ENCODE measurements around the gene AP1G1. TPM values are rescaled to one million over a fixed set of nuclear protein-coding genes. Genes with fewer than 3 reads are reported as not detected.

AP1G1 gene
- polyA plus RNA-seq, 6 donors from 2014 or later, result 5.6 to 17.6 (median 14.8) TPM

- Mint-ChIP-seq H3K27ac (peak overlapping the region; percentile 94 to 98 (median 96)), H3K27me3 (no peaks in the 10 kb centered on the region), H3K4me3 (peak overlapping the region; percentile 52 to 76 (median 66)), H3K9me3 (no peaks in the 10 kb centered on the region), H3K4me1 (peaks cover 38 to 62% (median 41%) of the 10 kb centered on the region in 3 donors), H3K36me3 (peaks cover 0 to under 1% of the 10 kb centered on the region in 2 donors)
- DNase-seq (peak; percentile 74), ATAC-seq (ENCODE audit: low read depth in 2 of 2) (peak; percentile 21 to 27)
Observed at GRCh38 chr16:71726476-71727315, 81.9 kb downstream of the AP1G1 start.

GRCh38 chr16:71724320-71724751, 84.3 kb downstream of the AP1G1 start, which contains the start of gene PHLPP2:
Gene PHLPP2 (minus strand): TSS chr16:71724701. CDS start chr16:71714795, 9,906 bp downstream.
- H3K27ac Mint-ChIP-seq, result peak within 1 kb of the TSS; percentile 32 to 98 (median 92)
- no peaks in the 10 kb centered on the region for H3K27me3 Mint-ChIP-seq
- H3K9me3 Mint-ChIP-seq, result no peaks in the 10 kb centered on the region
- DNase-seq (no peak), ATAC-seq (ENCODE audit: low read depth in 2 of 2) (no peak)
- no peaks in the 10 kb centered on the region for H3K36me3 Mint-ChIP-seq
- peak within 1 kb of the TSS; percentile 76 to 93 (median 90) for H3K4me3 Mint-ChIP-seq
- H3K4me1 Mint-ChIP-seq, result peaks cover 38 to 63% (median 38%) of the 10 kb centered on the region in 3 donors

DNA sequence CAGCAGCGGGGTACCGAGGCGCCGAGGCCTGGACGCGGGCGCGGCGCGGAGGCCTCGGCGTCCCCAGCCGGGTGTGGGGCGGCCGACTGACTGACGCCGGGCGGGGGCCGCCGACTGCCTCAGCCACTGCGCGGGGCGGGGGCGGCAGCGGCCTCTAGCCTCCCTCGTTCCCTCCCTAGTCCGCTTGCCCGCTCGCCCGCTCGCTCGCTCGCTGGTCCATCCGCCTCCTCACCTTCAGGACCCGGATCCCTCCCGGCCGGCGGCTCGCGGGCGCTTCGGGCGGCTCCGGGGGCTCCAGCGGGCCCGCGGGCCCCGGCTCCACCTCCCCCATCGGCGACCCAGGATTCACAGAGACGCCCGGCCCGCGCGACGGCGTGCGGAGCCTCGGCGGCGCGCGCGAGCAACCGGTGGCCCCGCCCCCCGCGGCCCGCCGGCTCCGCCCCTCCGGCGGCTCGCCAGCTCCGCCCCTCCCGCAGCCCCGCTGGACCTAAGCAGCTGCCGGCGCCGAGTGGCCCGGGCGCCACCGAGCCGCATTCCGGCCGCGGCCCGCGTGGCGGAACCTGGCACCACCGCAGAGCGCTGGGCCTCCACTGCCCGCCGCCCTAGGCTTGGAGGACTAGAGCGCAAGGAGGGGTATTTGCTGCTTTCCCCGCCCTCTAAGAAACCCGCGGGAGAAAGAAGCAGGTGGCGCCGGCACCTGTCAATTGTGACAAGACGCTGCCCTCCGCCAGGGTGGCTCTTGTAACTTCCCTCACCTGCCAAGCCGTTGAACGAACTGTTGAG, 84.9 kb downstream of the AP1G1 start:
- Mint-ChIP-seq H3K4me3 (peak overlapping the region; percentile 76 to 93 (median 90)), H3K4me1 (peaks cover 38 to 58% (median 38%) of the 10 kb centered on the region in 3 donors), H3K36me3 (no peaks in the 10 kb centered on the region), H3K27me3 (no peaks in the 10 kb centered on the region), H3K9me3 (no peaks in the 10 kb centered on the region), H3K27ac (peak overlapping the region in 5 of 6 donors; percentile 32 to 98 (median 93))
- ATAC-seq (ENCODE audit: low read depth in 2 of 2) (peak; percentile 71 to 73), DNase-seq (peak; percentile 86)

DNA sequence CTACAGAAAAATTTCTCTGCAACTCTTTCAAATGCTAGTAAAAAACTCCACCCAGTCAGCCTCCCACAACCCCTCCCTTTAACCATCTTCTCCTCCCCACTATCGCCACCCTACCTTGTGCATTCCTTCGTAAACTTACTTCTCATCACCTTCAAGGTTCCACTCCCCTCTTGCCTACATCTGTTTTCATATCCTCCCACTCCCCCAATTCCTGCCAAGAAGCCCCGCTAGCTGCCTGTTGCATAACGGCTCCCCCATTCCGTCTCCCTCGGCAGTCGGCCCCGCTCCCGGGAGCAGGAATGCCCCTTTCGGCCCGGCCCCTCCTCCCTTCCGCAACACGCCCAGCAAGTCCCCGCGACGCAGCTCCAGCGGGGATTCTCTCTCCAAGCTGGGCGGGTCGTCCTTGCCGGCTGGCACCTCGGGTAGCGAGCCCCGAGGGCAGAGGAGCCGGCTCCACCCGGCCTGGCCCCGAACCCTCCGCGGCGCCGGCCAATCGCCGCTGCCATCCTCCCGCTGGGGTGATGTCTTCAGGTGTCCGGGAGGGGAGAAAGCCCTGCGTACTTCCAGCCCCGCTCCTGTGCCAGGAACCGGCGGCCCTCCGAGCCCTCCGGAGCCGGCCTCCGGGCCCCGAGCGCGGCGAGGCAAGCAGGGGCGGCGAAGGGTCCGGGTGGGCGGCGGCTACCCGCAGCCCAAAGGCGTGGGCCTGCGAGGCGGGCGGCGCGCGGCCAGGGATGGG, 85.7 kb downstream of the AP1G1 start:
- H3K27ac Mint-ChIP-seq, result peak overlapping the region; percentile 54 to 97 (median 94)
- H3K27me3 Mint-ChIP-seq, result no peaks in the 10 kb centered on the region
- H3K4me1 Mint-ChIP-seq, result peaks cover 34 to 51% (median 35%) of the 10 kb centered on the region in 3 donors
- no peaks in the 10 kb centered on the region for H3K9me3 Mint-ChIP-seq
- DNase-seq (no peak), ATAC-seq (ENCODE audit: low read depth in 2 of 2) (peak; percentile 8 to 10)
- no peaks in the 10 kb centered on the region for H3K36me3 Mint-ChIP-seq
- H3K4me3 Mint-ChIP-seq, result peak overlapping the region; percentile 84 to 97 (median 93)

DNA sequence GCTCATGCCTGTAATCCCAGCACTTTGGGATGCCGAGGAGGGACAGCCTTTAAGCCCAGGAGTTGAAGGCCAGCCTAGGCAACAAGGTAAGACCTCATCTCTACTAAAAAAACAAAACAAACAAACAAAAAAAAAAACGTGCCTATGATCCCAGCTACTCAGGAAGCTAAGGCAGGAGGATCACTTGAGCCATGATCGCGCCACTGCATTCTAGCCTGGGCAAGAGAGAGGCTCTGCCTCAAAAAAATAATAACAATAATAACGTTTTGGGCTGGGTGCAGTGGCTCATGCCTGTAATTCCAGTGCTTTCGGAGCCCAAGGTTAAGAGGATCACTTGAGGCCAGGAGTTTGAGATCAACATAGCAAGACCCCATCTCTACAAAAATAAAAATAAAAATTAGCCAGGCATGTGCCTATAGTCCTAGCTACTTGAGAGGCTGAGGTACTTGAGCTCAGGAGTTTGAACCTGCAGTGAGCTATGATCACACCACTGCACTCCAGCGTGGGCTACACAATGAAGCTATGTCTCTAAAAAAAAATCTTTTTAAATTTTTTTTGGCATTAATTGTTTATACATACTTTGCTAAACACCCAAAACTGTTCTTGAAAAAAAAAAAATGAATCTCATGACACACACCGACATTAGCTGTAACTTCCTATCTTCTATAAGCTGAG, 87.4 kb downstream of the AP1G1 start:
- H3K36me3 Mint-ChIP-seq, result no peaks in the 10 kb centered on the region
- H3K9me3 Mint-ChIP-seq, result no peaks in the 10 kb centered on the region
- H3K27ac Mint-ChIP-seq, result peak overlapping the region in 1 of 6 donors; percentile 89
- no peak for ATAC-seq (ENCODE audit: low read depth in 2 of 2)
- peak overlapping the region in 3 of 8 donors; percentile 83 to 97 (median 84) for H3K4me3 Mint-ChIP-seq
- no peaks in the 10 kb centered on the region for H3K27me3 Mint-ChIP-seq
- peaks cover 24 to 33% (median 28%) of the 10 kb centered on the region in 3 donors for H3K4me1 Mint-ChIP-seq
- no peak for DNase-seq

- no peaks in the 10 kb centered on the region for H3K36me3 Mint-ChIP-seq
- peak overlapping the region in 1 of 6 donors; percentile 44 for H3K27ac Mint-ChIP-seq
- ATAC-seq (ENCODE audit: low read depth in 2 of 2) (no peak), DNase-seq (no peak)
- peaks cover 7 to 17% (median 14%) of the 10 kb centered on the region in 3 donors for H3K4me1 Mint-ChIP-seq
- no peaks in the 10 kb centered on the region for H3K27me3 Mint-ChIP-seq
- H3K4me3 Mint-ChIP-seq, result no peak overlapping the region
- H3K9me3 Mint-ChIP-seq, result no peaks in the 10 kb centered on the region
Observed at GRCh38 chr16:71712501-71712900, 96.1 kb downstream of the AP1G1 start.

DNA sequence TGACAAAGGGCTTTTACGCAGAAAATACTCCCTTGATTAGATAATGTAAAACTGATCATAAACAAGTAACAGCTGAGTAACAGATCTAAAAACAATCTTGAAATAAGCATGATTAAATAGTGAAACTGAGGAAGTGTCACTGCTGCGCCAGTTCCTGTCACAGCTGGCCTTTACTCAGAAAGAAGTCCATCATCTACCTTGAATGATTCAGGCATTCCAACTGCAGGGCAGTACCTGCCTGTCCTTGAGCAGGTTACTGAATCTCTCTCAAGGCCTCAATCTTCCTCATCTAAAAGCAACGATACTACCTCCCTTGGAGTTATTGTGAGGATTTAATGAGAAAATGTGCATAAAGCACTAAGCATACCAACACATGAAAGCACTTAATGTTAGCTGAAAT, 96.8 kb downstream of the AP1G1 start:
- DNase-seq (no peak), ATAC-seq (ENCODE audit: low read depth in 2 of 2) (no peak)
- Mint-ChIP-seq H3K4me1 (peaks cover 7 to 20% (median 12%) of the 10 kb centered on the region in 3 donors), H3K4me3 (no peak overlapping the region), H3K9me3 (no peaks in the 10 kb centered on the region), H3K36me3 (no peaks in the 10 kb centered on the region), H3K27me3 (no peaks in the 10 kb centered on the region), H3K27ac (peak overlapping the region in 1 of 6 donors; percentile 28)

DNA sequence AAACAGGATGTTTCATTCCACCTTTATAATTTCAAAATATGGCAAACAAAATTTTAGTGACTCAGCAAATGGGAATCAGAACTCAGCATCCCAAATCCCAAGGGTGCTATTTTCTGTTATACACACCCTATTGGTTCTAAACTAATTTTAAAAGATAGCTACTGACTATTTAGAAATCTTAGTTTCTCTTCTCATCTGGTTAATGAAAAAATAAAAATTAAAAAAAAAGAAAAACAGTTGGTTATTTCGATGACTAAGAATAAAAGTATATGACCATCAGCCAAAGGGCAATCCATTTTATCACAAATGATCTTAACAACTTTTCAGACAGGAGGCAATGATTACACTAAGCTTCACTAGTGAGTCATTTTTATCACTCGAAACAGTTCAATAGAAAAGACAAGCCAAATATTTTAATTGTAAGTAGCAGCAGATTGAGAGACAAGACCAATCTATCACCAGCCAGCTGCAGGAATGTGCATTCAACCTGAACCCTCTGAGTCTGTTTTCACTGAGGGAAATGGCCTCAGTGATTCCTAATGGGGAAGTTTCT, 99.3 kb downstream of the AP1G1 start:
- ATAC-seq (ENCODE audit: low read depth in 2 of 2), result no peak
- Mint-ChIP-seq H3K27ac (peak overlapping the region in 1 of 6 donors; percentile 32), H3K36me3 (no peaks in the 10 kb centered on the region), H3K4me3 (no peak overlapping the region), H3K9me3 (no peaks in the 10 kb centered on the region), H3K4me1 (peaks cover 9 to 22% (median 14%) of the 10 kb centered on the region in 3 donors), H3K27me3 (no peaks in the 10 kb centered on the region)
- DNase-seq, result no peak

- ATAC-seq (ENCODE audit: low read depth in 2 of 2), result no peak
- Mint-ChIP-seq H3K27ac (peak overlapping the region in 1 of 6 donors; percentile 27), H3K4me1 (peaks cover 9 to 24% (median 14%) of the 10 kb centered on the region in 3 donors), H3K4me3 (no peak overlapping the region), H3K36me3 (no peaks in the 10 kb centered on the region), H3K9me3 (no peaks in the 10 kb centered on the region), H3K27me3 (no peaks in the 10 kb centered on the region)
- no peak for DNase-seq
Observed at GRCh38 chr16:71708696-71709095, 99.9 kb downstream of the AP1G1 start.

- Mint-ChIP-seq H3K9me3 (no peaks in the 10 kb centered on the region), H3K27ac (peak overlapping the region in 2 of 6 donors; percentile 56 to 67)
Observed at GRCh38 chr16:71707199-71707598, 101.4 kb downstream of the AP1G1 start.

DNA sequence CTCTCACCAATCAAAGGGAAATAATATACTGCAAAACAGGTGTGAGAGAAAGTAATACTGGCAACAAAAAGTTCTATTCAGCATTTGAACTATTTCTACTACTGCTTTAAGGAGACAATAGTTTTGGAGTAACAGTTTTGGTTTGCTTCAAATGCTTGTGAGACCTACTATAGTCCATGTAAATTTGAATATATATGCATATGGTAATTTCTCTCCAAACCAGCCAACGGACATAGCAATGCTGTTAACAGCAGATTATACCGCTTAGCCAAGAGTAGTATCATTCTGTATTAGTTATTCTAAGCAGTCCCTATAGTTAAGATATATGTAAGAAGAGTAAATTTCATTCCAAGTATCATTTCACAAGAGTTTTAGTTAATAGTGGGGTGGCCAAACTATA, 102.6 kb downstream of the AP1G1 start:
- DNase-seq (no peak), ATAC-seq (ENCODE audit: low read depth in 2 of 2) (no peak)
- no peak overlapping the region for H3K4me3 Mint-ChIP-seq
- no peaks in the 10 kb centered on the region for H3K27me3 Mint-ChIP-seq
- H3K4me1 Mint-ChIP-seq, result peaks cover 6 to 24% (median 14%) of the 10 kb centered on the region in 3 donors
- H3K36me3 Mint-ChIP-seq, result no peaks in the 10 kb centered on the region
- H3K27ac Mint-ChIP-seq, result no peak overlapping the region
- H3K9me3 Mint-ChIP-seq, result no peaks in the 10 kb centered on the region

More at GRCh38 chr16:71707199-71707598, 101.4 kb downstream of the AP1G1 start:
- no peak for ATAC-seq (ENCODE audit: low read depth in 2 of 2)
- no peak overlapping the region for H3K4me3 Mint-ChIP-seq
- no peak for DNase-seq
- H3K27me3 Mint-ChIP-seq, result no peaks in the 10 kb centered on the region
- H3K4me1 Mint-ChIP-seq, result peaks cover 9 to 24% (median 14%) of the 10 kb centered on the region in 3 donors
- no peaks in the 10 kb centered on the region for H3K36me3 Mint-ChIP-seq

- ATAC-seq (ENCODE audit: low read depth in 2 of 2) (no peak), DNase-seq (no peak)
- no peaks in the 10 kb centered on the region for H3K9me3 Mint-ChIP-seq
- H3K4me3 Mint-ChIP-seq, result no peak overlapping the region
- peaks cover 0 to 14% of the 10 kb centered on the region in 2 donors for H3K36me3 Mint-ChIP-seq
- no peaks in the 10 kb centered on the region for H3K27me3 Mint-ChIP-seq
- H3K27ac Mint-ChIP-seq, result no peak overlapping the region
- H3K4me1 Mint-ChIP-seq, result peaks cover 8 to 33% (median 13%) of the 10 kb centered on the region in 3 donors
Observed at GRCh38 chr16:71703333-71703732, 105.3 kb downstream of the AP1G1 start.

All from naive B cell (primary cell).